Measurements from ENCODE around the gene HIGD2A.

Gene HIGD2A

DNA sequence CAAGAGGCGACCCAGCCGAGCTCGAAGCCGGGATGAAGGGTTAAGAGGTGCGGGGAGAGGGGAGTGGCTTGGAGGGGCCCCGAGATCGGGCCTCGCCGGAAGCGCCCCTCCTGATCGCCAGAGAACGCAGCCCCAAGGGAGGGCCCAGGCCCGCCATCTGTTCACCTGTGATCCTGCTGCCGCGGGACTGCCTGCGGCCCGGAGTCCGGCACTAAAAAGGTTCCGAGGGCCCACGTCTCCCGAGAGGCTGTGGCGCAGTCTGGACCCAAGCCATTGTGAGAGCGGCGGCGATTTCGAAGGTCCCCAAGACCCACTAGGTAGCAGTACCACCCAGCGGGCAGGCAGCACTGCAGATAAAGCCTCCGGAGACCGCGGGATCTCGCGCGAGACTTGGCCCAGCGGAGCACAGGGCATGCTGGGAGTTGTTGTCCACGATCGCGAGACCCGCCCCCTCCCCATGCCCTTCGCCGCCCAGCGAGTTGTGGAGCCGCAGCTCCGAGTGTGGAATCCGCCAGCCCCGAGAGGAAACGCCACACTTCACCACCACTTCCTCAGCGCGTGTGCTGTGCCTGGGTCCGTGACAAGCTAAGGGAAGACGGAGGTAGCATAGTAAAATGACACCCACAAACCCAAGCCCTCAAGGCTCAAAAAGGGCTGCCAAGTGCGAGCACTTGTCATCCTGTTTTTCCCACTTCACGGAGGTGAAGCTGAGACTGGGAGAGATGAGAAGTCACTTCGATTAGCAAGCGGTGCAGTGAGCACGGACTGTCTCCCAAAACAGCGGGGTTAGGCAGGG, 26.9 kb upstream of the HIGD2A start, which contains the start of gene KIAA1191:
Gene KIAA1191 (minus strand): TSS at position 328 of the 796 bp plus-strand sequence. CDS start 2,256 bp downstream, outside the sequence.
- peak within 1 kb of the TSS; percentile 97 for H3K4me3 ChIP-seq (ENCODE audit: low read depth, low read length)
- in situ Hi-C loops (cut with HindIII; ENCODE audit: low sequenced_read_pairs), result no loop called here
- DNase-seq (ENCODE audit: low read depth, low spot score), result peak; percentile 89
- TF ChIP-seq, protein P1, sequence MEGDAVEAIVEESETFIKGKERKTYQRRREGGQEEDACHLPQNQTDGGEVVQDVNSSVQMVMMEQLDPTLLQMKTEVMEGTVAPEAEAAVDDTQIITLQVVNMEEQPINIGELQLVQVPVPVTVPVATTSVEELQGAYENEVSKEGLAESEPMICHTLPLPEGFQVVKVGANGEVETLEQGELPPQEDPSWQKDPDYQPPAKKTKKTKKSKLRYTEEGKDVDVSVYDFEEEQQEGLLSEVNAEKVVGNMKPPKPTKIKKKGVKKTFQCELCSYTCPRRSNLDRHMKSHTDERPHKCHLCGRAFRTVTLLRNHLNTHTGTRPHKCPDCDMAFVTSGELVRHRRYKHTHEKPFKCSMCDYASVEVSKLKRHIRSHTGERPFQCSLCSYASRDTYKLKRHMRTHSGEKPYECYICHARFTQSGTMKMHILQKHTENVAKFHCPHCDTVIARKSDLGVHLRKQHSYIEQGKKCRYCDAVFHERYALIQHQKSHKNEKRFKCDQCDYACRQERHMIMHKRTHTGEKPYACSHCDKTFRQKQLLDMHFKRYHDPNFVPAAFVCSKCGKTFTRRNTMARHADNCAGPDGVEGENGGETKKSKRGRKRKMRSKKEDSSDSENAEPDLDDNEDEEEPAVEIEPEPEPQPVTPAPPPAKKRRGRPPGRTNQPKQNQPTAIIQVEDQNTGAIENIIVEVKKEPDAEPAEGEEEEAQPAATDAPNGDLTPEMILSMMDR (IDR thresholded peaks at IDR 0.05; ENCODE audit: low read depth, low read length), result peak; percentile 25

DNA sequence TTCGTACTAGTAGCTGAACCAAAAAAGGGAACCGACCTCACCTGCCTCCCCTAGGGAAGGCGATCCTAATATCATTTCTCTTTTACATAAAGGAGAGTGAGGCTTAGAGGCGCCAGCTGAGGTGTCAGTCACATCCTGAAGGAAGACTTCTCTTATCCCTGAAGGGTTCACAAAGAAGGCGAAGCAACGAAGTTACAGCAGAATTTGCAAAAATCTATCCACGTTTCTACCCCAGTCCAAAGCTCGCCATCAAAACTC, 26.4 kb upstream of the HIGD2A start:
- TF ChIP-seq, protein P1 (IDR thresholded peaks at IDR 0.05; ENCODE audit: low read depth, low read length), result no peak
- DNase-seq (ENCODE audit: low read depth, low spot score), result no peak
- in situ Hi-C loops (cut with HindIII; ENCODE audit: low sequenced_read_pairs), result no loop called here
- peak overlapping the region; percentile 97 for H3K4me3 ChIP-seq (ENCODE audit: low read depth, low read length)

DNA sequence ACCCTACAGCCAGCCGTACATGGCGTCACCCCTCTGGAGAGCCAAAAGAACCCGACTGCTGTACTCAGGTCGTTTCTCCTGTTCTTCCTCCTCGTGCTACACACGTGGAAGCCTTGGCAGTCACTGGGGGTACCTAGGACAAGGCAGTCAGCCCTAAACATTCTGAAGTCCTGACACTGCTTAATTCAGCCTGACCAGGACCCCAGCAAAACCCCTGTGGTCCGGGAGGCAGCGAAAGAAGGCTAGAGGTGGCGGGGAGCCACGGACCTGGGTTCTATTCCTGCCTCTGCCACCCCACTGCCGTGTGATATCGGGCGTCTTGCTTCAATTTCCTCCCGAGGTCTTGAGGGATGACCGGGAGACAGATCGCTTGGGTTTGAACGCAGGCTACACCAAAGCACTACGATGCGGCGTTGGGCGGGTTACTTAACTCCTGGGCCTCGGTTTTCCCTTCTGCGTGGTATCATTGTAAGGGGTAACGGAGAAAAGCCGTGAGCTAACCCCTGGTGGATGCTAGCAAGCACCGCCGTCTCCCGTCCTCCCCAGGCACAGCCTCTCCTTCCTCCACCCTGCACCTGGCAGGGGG, 23.7 kb upstream of the HIGD2A start:
- in situ Hi-C loops (cut with HindIII; ENCODE audit: low sequenced_read_pairs), result no loop called here
- H3K4me3 ChIP-seq (ENCODE audit: low read depth, low read length), result peak overlapping the region; percentile 57
- DNase-seq (ENCODE audit: low read depth, low spot score), result peak; percentile 23
- TF ChIP-seq, protein P1 (IDR thresholded peaks at IDR 0.05; ENCODE audit: low read depth, low read length), result no peak

DNA sequence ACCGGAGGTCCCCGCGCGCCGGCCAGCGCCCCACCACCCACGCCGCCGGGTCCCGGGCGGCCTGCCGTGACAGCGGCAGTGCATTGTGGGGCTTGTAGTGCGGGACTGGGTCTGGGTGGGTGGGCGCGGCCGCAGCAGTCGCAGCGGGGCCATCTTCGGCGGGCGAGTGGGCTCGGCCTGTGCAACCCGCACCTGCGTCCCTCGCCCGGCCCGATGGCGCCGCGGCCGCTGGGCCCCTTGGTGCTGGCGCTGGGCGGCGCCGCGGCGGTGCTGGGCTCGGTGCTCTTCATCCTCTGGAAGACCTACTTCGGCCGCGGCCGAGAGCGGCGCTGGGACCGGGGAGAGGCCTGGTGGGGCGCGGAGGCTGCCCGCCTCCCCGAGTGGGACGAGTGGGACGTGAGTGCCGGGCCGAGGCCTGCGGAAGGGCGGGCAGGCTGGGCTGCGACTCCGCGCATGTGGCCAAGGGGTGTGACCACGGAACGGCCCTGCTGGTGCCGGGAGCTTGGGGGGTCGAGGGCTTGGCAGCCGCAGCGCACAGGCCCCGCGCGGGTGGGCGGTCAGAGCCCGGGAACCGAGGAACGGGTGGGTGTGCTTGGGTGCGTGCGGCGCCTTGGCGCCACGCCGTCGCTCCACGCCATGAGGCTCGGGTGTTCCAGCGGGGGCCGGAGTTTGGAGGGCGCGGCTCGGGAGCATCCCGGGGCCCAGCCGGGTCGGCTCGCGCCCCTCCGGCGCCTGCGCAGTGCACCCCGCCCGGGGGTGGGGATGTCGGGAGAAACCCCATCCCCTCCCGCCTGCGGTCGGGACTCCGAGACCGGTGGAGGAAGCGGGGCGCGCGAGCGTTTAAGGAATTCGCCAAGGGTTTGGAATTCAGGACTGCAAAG, 23.0 kb upstream of the HIGD2A start, which contains the start of gene ARL10:
Gene ARL10 (plus strand): TSS at position 137 of the 881 bp plus-strand sequence. CDS start 77 bp downstream, at position 214.
- in situ Hi-C loops (cut with HindIII; ENCODE audit: low sequenced_read_pairs), result no loop called here
- H3K4me3 ChIP-seq (ENCODE audit: low read depth, low read length), result peak within 1 kb of the TSS; percentile 57
- TF ChIP-seq, protein P1 (IDR thresholded peaks at IDR 0.05; ENCODE audit: low read depth, low read length), result no peak
- DNase-seq (ENCODE audit: low read depth, low spot score), result peak; percentile 54

DNA sequence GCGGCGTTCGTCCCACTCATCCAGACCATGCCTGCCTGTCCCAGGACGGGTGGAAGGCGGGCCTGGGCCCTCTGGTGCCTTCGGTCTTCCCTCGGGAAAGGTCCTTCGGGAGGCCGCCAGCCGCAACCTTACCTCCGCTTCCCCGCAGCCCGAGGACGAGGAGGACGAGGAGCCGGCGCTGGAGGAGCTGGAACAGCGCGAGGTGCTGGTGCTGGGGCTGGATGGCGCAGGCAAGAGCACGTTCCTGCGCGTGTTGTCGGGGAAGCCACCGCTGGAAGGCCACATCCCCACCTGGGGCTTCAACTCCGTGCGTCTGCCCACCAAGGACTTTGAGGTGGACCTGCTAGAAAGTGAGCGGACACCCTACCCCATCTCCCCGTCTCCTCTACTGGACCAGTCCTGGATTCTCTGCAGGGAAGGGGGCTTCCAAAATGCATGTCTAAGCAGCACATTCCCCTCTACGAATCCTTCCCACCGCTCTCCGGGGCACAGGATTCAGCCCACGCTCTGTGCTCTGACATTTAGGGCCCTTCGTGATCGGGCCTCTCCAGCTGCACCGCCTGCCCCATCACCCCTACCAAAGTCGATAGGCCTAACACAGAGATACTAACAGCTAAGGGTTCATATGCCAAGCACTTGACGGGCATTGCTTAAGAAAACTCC, 22.2 kb upstream of the HIGD2A start:
- TF ChIP-seq, protein P1 (IDR thresholded peaks at IDR 0.05; ENCODE audit: low read depth, low read length), result no peak
- DNase-seq (ENCODE audit: low read depth, low spot score), result no peak
- H3K4me3 ChIP-seq (ENCODE audit: low read depth, low read length), result peak overlapping the region; percentile 57
- in situ Hi-C loops (cut with HindIII; ENCODE audit: low sequenced_read_pairs), result no loop called here

DNA sequence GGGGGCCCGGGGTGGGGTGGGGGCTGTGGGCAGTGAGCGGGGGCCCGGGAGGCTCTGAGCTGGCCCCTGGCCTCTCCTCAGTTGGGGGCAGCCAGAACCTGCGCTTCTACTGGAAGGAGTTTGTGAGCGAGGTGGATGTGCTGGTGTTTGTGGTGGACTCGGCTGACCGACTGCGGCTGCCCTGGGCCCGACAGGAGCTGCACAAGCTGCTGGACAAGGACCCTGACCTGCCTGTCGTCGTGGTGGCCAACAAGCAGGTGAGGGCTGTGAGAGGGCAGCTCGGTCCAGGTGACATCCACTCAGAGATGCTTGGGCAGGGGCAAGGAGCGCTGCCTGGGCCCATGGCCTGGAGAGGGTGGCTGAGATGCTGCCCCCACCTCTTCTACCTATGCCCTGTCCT, 19.8 kb upstream of the HIGD2A start:
- in situ Hi-C loops (cut with HindIII; ENCODE audit: low sequenced_read_pairs), result no loop called here
- no peak for DNase-seq (ENCODE audit: low read depth, low spot score)
- no peak overlapping the region for H3K4me3 ChIP-seq (ENCODE audit: low read depth, low read length)
- TF ChIP-seq, protein P1 (IDR thresholded peaks at IDR 0.05; ENCODE audit: low read depth, low read length), result no peak
